Measurements from ENCODE around the gene GZMM.

The GZMM gene

GRCh38 chr19:543910-544608 lies at the start of gene GZMM:
TSS of gene GZMM (plus strand) at chr19:544053. CDS start at chr19:544072, 19 bp downstream.
- DNase-seq: peak in 3 of 42 donors; percentile 40 to 58 (median 46)
- intact Hi-C loops (cut with DNase I): no loop called here

GRCh38 chr19:494171-495080 lies 49.4 kb upstream of the GZMM start:
- intact Hi-C loops (cut with DNase I): no loop called here
- no peak for DNase-seq

- intact Hi-C loops (cut with DNase I): no loop called here
- DNase-seq: no peak
Observed at GRCh38 chr19:495081-495401, 48.8 kb upstream of the GZMM start.

- peak in 8 of 42 donors; percentile 23 to 62 (median 40) for DNase-seq
- intact Hi-C loops (cut with DNase I): no loop called here
Observed at GRCh38 chr19:495402-496111, 48.3 kb upstream of the GZMM start.

- no peak for DNase-seq
- intact Hi-C loops (cut with DNase I): no loop called here
Observed at GRCh38 chr19:496112-496665, 47.7 kb upstream of the GZMM start, which contains the start of gene MADCAM1. TSS of gene MADCAM1 (plus strand) at chr19:496486. CDS start at chr19:496500, 14 bp downstream.

GRCh38 chr19:496986-497385 lies 46.9 kb upstream of the GZMM start:
- intact Hi-C loops (cut with DNase I): no loop called here
- DNase-seq: no peak

GRCh38 chr19:497491-497868 lies 46.4 kb upstream of the GZMM start:
- intact Hi-C loops (cut with DNase I): no loop called here

GRCh38 chr19:497869-498510 lies 45.9 kb upstream of the GZMM start:
- intact Hi-C loops (cut with DNase I): no loop called here
- no peak for DNase-seq

More at GRCh38 chr19:497491-497868, 46.4 kb upstream of the GZMM start:
- DNase-seq: no peak

- no peak for DNase-seq
- intact Hi-C loops (cut with DNase I): no loop called here
Observed at GRCh38 chr19:498511-498891, 45.4 kb upstream of the GZMM start.

- intact Hi-C loops (cut with DNase I): no loop called here
- DNase-seq: no peak
Observed at GRCh38 chr19:498977-499623, 44.8 kb upstream of the GZMM start.

GRCh38 chr19:501646-502045 lies 42.2 kb upstream of the GZMM start:
- intact Hi-C loops (cut with DNase I): no loop called here

GRCh38 chr19:504616-505015 lies 39.2 kb upstream of the GZMM start:
- DNase-seq: no peak
- intact Hi-C loops (cut with DNase I): no loop called here

More at GRCh38 chr19:501646-502045, 42.2 kb upstream of the GZMM start:
- no peak for DNase-seq

GRCh38 chr19:506404-507285 lies 37.2 kb upstream of the GZMM start:
- peak; percentile 94 to 100 (median 99) for DNase-seq
- intact Hi-C loops (cut with DNase I): loop anchor here (2.0 kb wide), 1 partner anchor 18 kb away; no protein-coding TSS in a partner anchor

GRCh38 chr19:507286-508203 lies 36.3 kb upstream of the GZMM start, which contains the start of gene TPGS1:
TSS of gene TPGS1 (plus strand) at chr19:507497. CDS start at chr19:507507, 10 bp downstream.
- intact Hi-C loops (cut with DNase I): loop anchor here (2.0 kb wide), 1 partner anchor 19 kb away; no protein-coding TSS in a partner anchor
- peak in 41 of 42 donors; percentile 63 to 100 (median 88) for DNase-seq

- intact Hi-C loops (cut with DNase I): no loop called here
- peak in 1 of 42 donors; percentile 34 for DNase-seq
Observed at GRCh38 chr19:508204-509150, 35.4 kb upstream of the GZMM start.

Measured in head of caudate nucleus (tissue), 42 donors.